ENCODE measurements around the gene ADGRG3. TPM values are rescaled to one million over a fixed set of nuclear protein-coding genes. Genes with fewer than 3 reads are reported as not detected.

The ADGRG3 gene
- total RNA-seq, 2 experiments from 2014 or later = not detected

GRCh38 chr16:57730771-57731730 lies 62.9 kb downstream of the ADGRG3 start:
- no peak overlapping the region for H3K4me3 Mint-ChIP-seq
- intact Hi-C loops (cut with micrococcal nuclease) = loop anchor here (10.0 kb wide), 1 partner anchor 126 kb away; no protein-coding TSS in a partner anchor
- ATAC-seq (no peak), DNase-seq (no peak)
- CTCF ChIA-PET = interaction anchor here (1.4 to 2.8 kb wide), 2 partner anchors 83 to 154 kb away, joined by 4 to 13 read pairs; no protein-coding TSS in a partner anchor
- H3K36me3 Mint-ChIP-seq (ENCODE audit: low read depth) = peaks cover 15% of the 10 kb centered on the region
- peaks cover 3% of the 10 kb centered on the region for H3K4me1 Mint-ChIP-seq (ENCODE audit: low read depth)
- TF ChIP-seq, protein P1, sequence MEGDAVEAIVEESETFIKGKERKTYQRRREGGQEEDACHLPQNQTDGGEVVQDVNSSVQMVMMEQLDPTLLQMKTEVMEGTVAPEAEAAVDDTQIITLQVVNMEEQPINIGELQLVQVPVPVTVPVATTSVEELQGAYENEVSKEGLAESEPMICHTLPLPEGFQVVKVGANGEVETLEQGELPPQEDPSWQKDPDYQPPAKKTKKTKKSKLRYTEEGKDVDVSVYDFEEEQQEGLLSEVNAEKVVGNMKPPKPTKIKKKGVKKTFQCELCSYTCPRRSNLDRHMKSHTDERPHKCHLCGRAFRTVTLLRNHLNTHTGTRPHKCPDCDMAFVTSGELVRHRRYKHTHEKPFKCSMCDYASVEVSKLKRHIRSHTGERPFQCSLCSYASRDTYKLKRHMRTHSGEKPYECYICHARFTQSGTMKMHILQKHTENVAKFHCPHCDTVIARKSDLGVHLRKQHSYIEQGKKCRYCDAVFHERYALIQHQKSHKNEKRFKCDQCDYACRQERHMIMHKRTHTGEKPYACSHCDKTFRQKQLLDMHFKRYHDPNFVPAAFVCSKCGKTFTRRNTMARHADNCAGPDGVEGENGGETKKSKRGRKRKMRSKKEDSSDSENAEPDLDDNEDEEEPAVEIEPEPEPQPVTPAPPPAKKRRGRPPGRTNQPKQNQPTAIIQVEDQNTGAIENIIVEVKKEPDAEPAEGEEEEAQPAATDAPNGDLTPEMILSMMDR (IDR thresholded peaks at IDR 0.05) = no peak
- no peaks in the 10 kb centered on the region for H3K27me3 Mint-ChIP-seq
- H3K9me3 Mint-ChIP-seq = peaks cover 8% of the 10 kb centered on the region
- H3K27ac Mint-ChIP-seq = no peak overlapping the region
- POLR2A ChIA-PET = no interaction called here

GRCh38 chr16:57732037-57732436 lies 63.9 kb downstream of the ADGRG3 start:
- DNase-seq (no peak), ATAC-seq (no peak)
- TF ChIP-seq, protein P1 (IDR thresholded peaks at IDR 0.05) = no peak
- peaks cover 8% of the 10 kb centered on the region for H3K9me3 Mint-ChIP-seq
- peaks cover 15% of the 10 kb centered on the region for H3K36me3 Mint-ChIP-seq (ENCODE audit: low read depth)
- ChIA-PET CTCF (interaction anchor here (1.4 to 2.8 kb wide), 2 partner anchors 84 to 155 kb away, joined by 4 to 13 read pairs; no protein-coding TSS in a partner anchor), POLR2A (interaction anchor here (0.7 kb wide), 1 partner anchor 180 kb away, joined by 3 read pairs; no protein-coding TSS in a partner anchor)
- peaks cover 11% of the 10 kb centered on the region for H3K4me1 Mint-ChIP-seq (ENCODE audit: low read depth)
- intact Hi-C loops (cut with micrococcal nuclease) = loop anchor here (10.0 kb wide), 1 partner anchor 127 kb away; no protein-coding TSS in a partner anchor
- H3K27ac Mint-ChIP-seq = no peak overlapping the region
- H3K4me3 Mint-ChIP-seq = no peak overlapping the region
- no peaks in the 10 kb centered on the region for H3K27me3 Mint-ChIP-seq

GRCh38 chr16:57732714-57733113 lies 64.6 kb downstream of the ADGRG3 start:
- H3K27ac Mint-ChIP-seq = no peak overlapping the region
- no peak for DNase-seq
- ATAC-seq = no peak
- ChIA-PET CTCF (interaction anchor here (2.8 kb wide), 1 partner anchor 156 kb away, joined by 13 read pairs; no protein-coding TSS in a partner anchor), POLR2A (interaction anchor here (0.7 kb wide), 1 partner anchor 181 kb away, joined by 3 read pairs; no protein-coding TSS in a partner anchor)
- peak overlapping the region; percentile 99 for H3K4me3 Mint-ChIP-seq
- intact Hi-C loops (cut with micrococcal nuclease) = loop anchor here (10.0 kb wide), 1 partner anchor 128 kb away; no protein-coding TSS in a partner anchor
- H3K9me3 Mint-ChIP-seq = peaks cover 8% of the 10 kb centered on the region
- TF ChIP-seq, protein P1 (IDR thresholded peaks at IDR 0.05) = no peak
- peaks cover 15% of the 10 kb centered on the region for H3K36me3 Mint-ChIP-seq (ENCODE audit: low read depth)
- no peaks in the 10 kb centered on the region for H3K27me3 Mint-ChIP-seq
- H3K4me1 Mint-ChIP-seq (ENCODE audit: low read depth) = peaks cover 17% of the 10 kb centered on the region

DNA sequence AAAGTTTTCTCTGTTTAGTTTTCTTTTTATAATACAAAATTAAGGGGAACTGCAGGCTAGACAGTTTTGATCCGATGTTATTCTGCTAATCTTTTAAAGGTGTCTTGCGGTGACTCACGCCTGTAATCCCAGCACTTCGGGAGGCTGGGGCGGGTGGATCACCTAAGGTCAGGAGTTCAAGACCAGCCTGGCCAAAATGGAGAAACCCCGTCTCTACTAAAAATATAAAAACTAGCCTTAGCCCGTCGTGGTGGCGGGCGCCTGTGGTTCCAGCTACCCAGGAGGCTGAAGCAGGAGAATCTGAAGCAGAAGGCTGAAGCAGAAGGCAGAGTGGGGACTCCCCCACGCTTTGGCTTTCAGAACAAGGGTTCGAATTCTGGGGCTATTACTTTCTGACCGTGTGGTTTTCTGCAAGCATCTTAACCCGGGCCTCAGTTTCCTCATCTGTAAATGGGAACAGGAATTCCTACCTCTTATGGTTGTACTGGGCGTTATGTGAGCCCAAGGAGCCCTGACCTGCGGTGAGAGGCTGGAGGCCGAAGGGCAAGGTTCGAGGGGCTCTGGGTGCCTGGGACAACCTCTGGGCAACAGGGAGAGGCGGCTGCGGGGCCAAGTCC lies 66.3 kb downstream of the ADGRG3 start:
- TF ChIP-seq, protein P1 (IDR thresholded peaks at IDR 0.05) = no peak
- DNase-seq = no peak
- Mint-ChIP-seq H3K27me3 (no peaks in the 10 kb centered on the region), H3K4me3 (peak overlapping the region; percentile 99), H3K27ac (peak overlapping the region; percentile 98), H3K36me3 (ENCODE audit: low read depth) (peaks cover 15% of the 10 kb centered on the region), H3K9me3 (peaks cover 8% of the 10 kb centered on the region), H3K4me1 (ENCODE audit: low read depth) (peaks cover 18% of the 10 kb centered on the region)
- ChIA-PET CTCF (interaction anchor here (5.6 kb wide), 1 partner anchor 22 kb away, joined by 24 read pairs; no protein-coding TSS in a partner anchor), POLR2A (interaction anchor here (0.6 to 1.4 kb wide), 7 partner anchors 8 to 564 kb away, joined by 3 to 4 read pairs (median 3); partner anchors contain the start of genes CCDC102A and CFAP20)
- ATAC-seq = no peak
- intact Hi-C loops (cut with micrococcal nuclease) = loop anchor here (10.0 kb wide), 1 partner anchor 130 kb away; no protein-coding TSS in a partner anchor
